B cell (primary cell): ENCODE measurements around the gene SLC12A6. TPM values are rescaled to one million over a fixed set of nuclear protein-coding genes. Genes with fewer than 3 reads are reported as not detected.

Experiments
- ATAC-seq: fragments of 200-7000 bp; cut with Tn5 transposase; one replicate; pipeline ENCODE4 v1.10.0; 2021; ENCODE audit warnings: low read depth, mild to moderate bottlenecking, moderate number of reproducible peaks, moderate library complexity
- CTCF ChIA-PET: fragments of 350-600 bp; sonication (Branson Sonifier 250); formaldehyde crosslinking; loops from one replicate; lab custom pipeline; 2021; ENCODE audit warnings: antibody characterized with exemption, inconsistent platforms; lab: Charles Lee
- POLR2A ChIA-PET: fragments of 350-600 bp; sonication (Branson Sonifier 250); formaldehyde crosslinking; loops from one replicate; lab custom pipeline; 2021; ENCODE audit warnings: antibody characterized with exemption; lab: Charles Lee
- DNase-seq: peaks from one replicate; pipeline ENCODE4 v3.0.0; 2013
- H2AFZ ChIP-seq: 2 replicates; pipeline ENCODE4 v1.6.1; 2012; ENCODE audit warnings: mild to moderate bottlenecking, low read depth, low read length; ENCODE audit not compliant: insufficient read depth, poor library complexity, severe bottlenecking
- H3K27ac ChIP-seq, 2 donors: 1 replicate in 1 of 2; 2 replicates in 1 of 2; pipeline ENCODE4 v1.5.1; 2012 to 2013; ENCODE audit warnings: low read length in 2 of 2, mild to moderate bottlenecking in 2 of 2, moderate library complexity in 1 of 2
- H3K27me3 ChIP-seq, 4 experiments: fragments of 200-600 bp in 1 of 4; sonication (generic) in 1 of 4; replicated peaks in 1 of 4; 1 replicate in 2 of 4; 2 replicates in 2 of 4; pipeline versions ENCODE4 v1.6.1 to v1.7.0; 2013 to 2016; ENCODE audit warnings: low read length in 3 of 4, mild to moderate bottlenecking in 2 of 4, mixed read lengths in 1 of 4, moderate library complexity in 1 of 4; ENCODE audit not compliant: insufficient read depth in 4 of 4, control insufficient read depth in 3 of 4; ENCODE audit errors: control extremely low read depth in 1 of 4
- H3K36me3 ChIP-seq, 2 experiments: replicated peaks in 1 of 2; 1 replicate in 1 of 2; 2 replicates in 1 of 2; pipeline versions ENCODE4 v1.6.1 to v1.7.1; 2013; ENCODE audit warnings: low read length in 1 of 2; ENCODE audit not compliant: insufficient read depth in 2 of 2, control insufficient read depth in 1 of 2; ENCODE audit errors: control extremely low read depth in 1 of 2, extremely low read depth in 1 of 2
- H3K4me1 ChIP-seq, 2 donors: fragments of 200-600 bp in 1 of 2; sonication (generic) in 1 of 2; 1 replicate in 1 of 2; 2 replicates in 1 of 2; pipeline versions ENCODE4 v1.5.1 to v1.6.1; 2013 to 2017; ENCODE audit warnings: low read length in 2 of 2; ENCODE audit not compliant: control insufficient read depth in 2 of 2, insufficient read depth in 2 of 2
- H3K4me2 ChIP-seq: replicated peaks from 2 replicates; pipeline ENCODE3; 2012; ENCODE audit warnings: mild to moderate bottlenecking, low read depth, low read length; ENCODE audit not compliant: poor library complexity, severe bottlenecking
- H3K4me3 ChIP-seq, 5 experiments: fragments of 200-600 bp in 1 of 5; sonication (generic) in 1 of 5; 1 replicate in 3 of 5; 2 replicates in 2 of 5; pipeline versions ENCODE4 v1.5.1 to v1.7.0; 2011 to 2016; ENCODE audit warnings: low read length in 4 of 5, mild to moderate bottlenecking in 4 of 5, low read depth in 2 of 5, control low read depth in 1 of 5, moderate library complexity in 1 of 5; ENCODE audit not compliant: insufficient read depth in 1 of 5; ENCODE audit errors: control extremely low read depth in 1 of 5, extremely low read depth in 1 of 5
- H3K79me2 ChIP-seq: fragments of 200-600 bp; sonication (generic); one replicate; pipeline ENCODE4 v1.6.0; 2016; ENCODE audit warnings: low read length; ENCODE audit not compliant: control insufficient read depth, insufficient read depth
- H3K9ac ChIP-seq: fragments of 200-600 bp; sonication (generic); 2 replicates; pipeline ENCODE4 v1.6.1; 2017; ENCODE audit warnings: mild to moderate bottlenecking, low read length, moderate library complexity
- H3K9me3 ChIP-seq, 3 donors: one replicate each; pipeline versions ENCODE4 v1.6.1 to v1.7.1; 2013; ENCODE audit warnings: low read length in 2 of 3; ENCODE audit not compliant: control insufficient read depth in 2 of 3, insufficient read depth in 1 of 3; ENCODE audit errors: control extremely low read depth in 1 of 3
- H4K20me1 ChIP-seq: 2 replicates; pipeline ENCODE4 v1.6.0; 2012; ENCODE audit warnings: mild to moderate bottlenecking, low read length; ENCODE audit not compliant: insufficient read depth, control insufficient read depth, poor library complexity, severe bottlenecking
- H3K27ac Mint-ChIP-seq: one replicate; pipeline ENCODE4 v1.8.0; 2021; ENCODE audit warnings: mixed read lengths
- H3K27me3 Mint-ChIP-seq: one replicate; pipeline ENCODE4 v1.8.0; 2021; ENCODE audit warnings: mixed read lengths
- H3K4me1 Mint-ChIP-seq: one replicate; pipeline ENCODE4 v1.8.0; 2021; ENCODE audit warnings: mixed read lengths
- H3K4me3 Mint-ChIP-seq: one replicate; pipeline ENCODE4 v1.8.0; 2021; ENCODE audit warnings: mixed read lengths
- H3K9me3 Mint-ChIP-seq: one replicate; pipeline ENCODE4 v1.8.0; 2022; ENCODE audit warnings: mixed read lengths; ENCODE audit not compliant: insufficient read depth
- CTCF ChIP-seq: fragments of 200-600 bp; IDR thresholded peaks from one replicate; pipeline ENCODE4 v1.8.0; 2022; ENCODE audit warnings: antibody characterized with exemption, mild to moderate bottlenecking
- EZH2 ChIP-seq: IDR thresholded peaks from 2 replicates; pipeline ENCODE4 v1.6.1; 2012; ENCODE audit warnings: borderline replicate concordance, low read depth, mild to moderate bottlenecking, moderate library complexity, low read length; ENCODE audit not compliant: insufficient read depth, poor library complexity, severe bottlenecking
- WGBS: methylation state at CpG from one replicate; pipeline ENCODE4 v1.1.5; 2013; ENCODE audit warnings: missing lambda C conversion rate; ENCODE audit not compliant: insufficient coverage; 5-methylcytosine and 5-hydroxymethylcytosine counted together
- intact Hi-C: fragments of 100-400 bp; cut with micrococcal nuclease; formaldehyde crosslinking; loops from one replicate; pipeline ENCODE4 v1.10.0; 2022
- polyA plus RNA-seq: library from polyadenylated mRNA; depleted of rRNA; stranded (reverse); fragments of >200 nt; gene quantifications from 2 replicates; pipeline ENCODE4 v1.2.3, GENCODE V29; 2012
- total RNA-seq, 2 donors: library from RNA; stranded (reverse); fragments of 120-200 nt in 1 of 2; gene quantifications; 1 replicate in 1 of 2; 2 replicates in 1 of 2; pipeline versions ENCODE4 v1.2.3 to v1.2.4, GENCODE V29; 2013 to 2022

SLC12A6 gene
- total and polyA plus RNA-seq, 2 donors (not counting 1 experiment from before 2014, with no cell fraction given), result 75.8 to 141 TPM

GRCh38 chr15:34240537-34240936, 97.0 kb downstream of the SLC12A6 start:
- no peaks in the 10 kb centered on the region for H3K4me1 ChIP-seq
- ATAC-seq, result no peak
- no peaks in the 10 kb centered on the region for H3K4me1 Mint-ChIP-seq
- intact Hi-C loops, result loop anchor here (2.0 kb wide), 1 partner anchor 102 kb away; the partner anchor contains the start of genes NOP10 and NUTM1
- H3K4me2 ChIP-seq, result no peak overlapping the region
- no peaks in the 10 kb centered on the region for H3K79me2 ChIP-seq
- H3K36me3 ChIP-seq, result peaks cover 30 to 85% of the 10 kb centered on the region in 2 experiments
- H3K9me3 Mint-ChIP-seq, result no peaks in the 10 kb centered on the region
- H3K9me3 ChIP-seq, result no peaks in the 10 kb centered on the region
- no peak overlapping the region for H2AFZ ChIP-seq
- no peak for DNase-seq
- H3K27me3 ChIP-seq, result no peaks in the 10 kb centered on the region
- no peak overlapping the region for H3K27ac Mint-ChIP-seq
- no peak overlapping the region for H3K9ac ChIP-seq
- no peak overlapping the region for H3K4me3 ChIP-seq
- POLR2A ChIA-PET, result interaction anchor here (1.3 kb wide), 1 partner anchor 127 kb away, joined by 5 read pairs; the partner anchor contains the start of gene LPCAT4
- TF ChIP-seq CTCF (no peak), EZH2 (no peak)
- H3K4me3 Mint-ChIP-seq, result no peak overlapping the region
- WGBS, result 55% methylated on average over 3 of the region's 3 CpGs
- CTCF ChIA-PET, result interaction anchor here (0.7 to 6.3 kb wide), 18 partner anchors 9 to 347 kb away, joined by 3 to 129 read pairs (median 5); partner anchors contain the start of genes EMC4, GOLGA8B, LPCAT4 and NOP10
- H3K27ac ChIP-seq, result no peak overlapping the region
- H3K27me3 Mint-ChIP-seq, result no peaks in the 10 kb centered on the region
- H4K20me1 ChIP-seq, result no peaks in the 10 kb centered on the region

GRCh38 chr15:34239151-34239808, 98.3 kb downstream of the SLC12A6 start:
- H3K27me3 Mint-ChIP-seq, result no peaks in the 10 kb centered on the region
- no peaks in the 10 kb centered on the region for H3K9me3 ChIP-seq
- TF ChIP-seq EZH2 (no peak), CTCF (no peak)
- H2AFZ ChIP-seq, result no peak overlapping the region
- ChIA-PET CTCF (interaction anchor here (4.4 to 6.3 kb wide), 2 partner anchors 12 to 128 kb away, joined by 13 to 129 read pairs; partner anchors contain the start of gene LPCAT4), POLR2A (no interaction called here)
- H3K36me3 ChIP-seq, result peaks cover 27 to 83% of the 10 kb centered on the region in 2 experiments
- no peaks in the 10 kb centered on the region for H4K20me1 ChIP-seq
- no peak overlapping the region for H3K4me2 ChIP-seq
- H3K4me1 Mint-ChIP-seq, result no peaks in the 10 kb centered on the region
- no peak overlapping the region for H3K27ac ChIP-seq
- no peaks in the 10 kb centered on the region for H3K79me2 ChIP-seq
- no peak for DNase-seq
- intact Hi-C loops, result no loop called here
- no peaks in the 10 kb centered on the region for H3K27me3 ChIP-seq
- no peak overlapping the region for H3K9ac ChIP-seq
- H3K4me3 Mint-ChIP-seq, result no peak overlapping the region
- no peak overlapping the region for H3K27ac Mint-ChIP-seq
- H3K9me3 Mint-ChIP-seq, result no peaks in the 10 kb centered on the region
- ATAC-seq, result no peak
- WGBS, result 92% methylated on average over 3 of the region's 4 CpGs
- no peaks in the 10 kb centered on the region for H3K4me1 ChIP-seq
- no peak overlapping the region for H3K4me3 ChIP-seq
